ENCODE measurements around the gene MDGA2. TPM values are rescaled to one million over a fixed set of nuclear protein-coding genes. Genes with fewer than 3 reads are reported as not detected.
A peak's percentile ranks its signal among the peaks of the same experiment; 100 is the strongest.
"Not testable (repeated sequence)": the region's sequence is repeated elsewhere in the genome, so short reads cannot be mapped to it uniquely, and the experiment has no call there.

MDGA2 gene
- total RNA-seq, 6 experiments from 2014 or later: 0.17 to 0.53 (median 0.27) TPM; not detected in 3

GRCh38 chr14:47191700-47192099, 483.7 kb downstream of the MDGA2 start:
- H3K4me3 ChIP-seq: no peak overlapping the region
- TF ChIP-seq POLR2A (IDR thresholded peaks at IDR 0.05) (no peak), CTCF (IDR thresholded peaks at IDR 0.05) (no peak)
- no peaks in the 10 kb centered on the region for H3K9me3 ChIP-seq
- DNase-seq (no peak), ATAC-seq (no peak)
- intact Hi-C loops (cut with DNase I): no loop called here
- no peak overlapping the region for H3K27ac ChIP-seq
- H3K4me1 ChIP-seq: no peaks in the 10 kb centered on the region
- no peaks in the 10 kb centered on the region for H3K36me3 ChIP-seq
- WGBS (ENCODE audit: insufficient coverage, low coverage, low lambda C conversion rate, missing lambda C conversion rate): 86% methylated on average over 2 of the region's 2 CpGs
- H3K27me3 ChIP-seq: no peaks in the 10 kb centered on the region

GRCh38 chr14:47189911-47190484, 485.4 kb downstream of the MDGA2 start:
- no peak for DNase-seq
- no peak overlapping the region for H3K27ac ChIP-seq
- 26% methylated on average over 5 of the region's 5 CpGs for WGBS (ENCODE audit: insufficient coverage, low coverage, low lambda C conversion rate, missing lambda C conversion rate)
- intact Hi-C loops (cut with DNase I): no loop called here
- H3K9me3 ChIP-seq: no peaks in the 10 kb centered on the region
- H3K4me3 ChIP-seq: no peak overlapping the region
- H3K36me3 ChIP-seq: no peaks in the 10 kb centered on the region
- no peaks in the 10 kb centered on the region for H3K4me1 ChIP-seq
- TF ChIP-seq CTCF (IDR thresholded peaks at IDR 0.05) (no peak), POLR2A (IDR thresholded peaks at IDR 0.05) (no peak)
- ATAC-seq: peak; percentile 56 to 76 (median 60)
- no peaks in the 10 kb centered on the region for H3K27me3 ChIP-seq

GRCh38 chr14:47186486-47186885, 488.9 kb downstream of the MDGA2 start:
- Histone ChIP-seq H3K4me1 (no peaks in the 10 kb centered on the region), H3K27me3 (no peaks in the 10 kb centered on the region), H3K4me3 (no peak overlapping the region), H3K27ac (no peak overlapping the region), H3K36me3 (no peaks in the 10 kb centered on the region), H3K9me3 (no peaks in the 10 kb centered on the region)
- DNase-seq (no peak), ATAC-seq (no peak)
- intact Hi-C loops (cut with DNase I): no loop called here
- TF ChIP-seq CTCF (IDR thresholded peaks at IDR 0.05): no peak
- no peak for TF ChIP-seq POLR2A (IDR thresholded peaks at IDR 0.05)
- WGBS (ENCODE audit: insufficient coverage, low coverage, low lambda C conversion rate, missing lambda C conversion rate): 52% methylated on average over 2 of the region's 2 CpGs

- ATAC-seq (no peak), DNase-seq (no peak)
- intact Hi-C loops (cut with DNase I): no loop called here
- no peak overlapping the region for H3K4me3 ChIP-seq
- H3K27ac ChIP-seq: no peak overlapping the region
- no peaks in the 10 kb centered on the region for H3K4me1 ChIP-seq
- H3K36me3 ChIP-seq: no peaks in the 10 kb centered on the region
- TF ChIP-seq POLR2A (IDR thresholded peaks at IDR 0.05): no peak
- TF ChIP-seq CTCF (IDR thresholded peaks at IDR 0.05): no peak
- no peaks in the 10 kb centered on the region for H3K27me3 ChIP-seq
- 82% methylated on average over 1 of the region's 1 CpG for WGBS (ENCODE audit: insufficient coverage, low coverage, low lambda C conversion rate, missing lambda C conversion rate)
- H3K9me3 ChIP-seq: no peaks in the 10 kb centered on the region
Measured at GRCh38 chr14:47179906-47180305, 495.5 kb downstream of the MDGA2 start.

- H3K27ac ChIP-seq; H3K4me1 ChIP-seq; H3K36me3 ChIP-seq; DNase-seq; intact Hi-C loops (cut with DNase I); ATAC-seq; H3K27me3 ChIP-seq; H3K9me3 ChIP-seq; H3K4me3 ChIP-seq: not testable (repeated sequence)
- no CpG with 5 or more reads among the region's 10 CpGs for WGBS (ENCODE audit: insufficient coverage, low coverage, low lambda C conversion rate, missing lambda C conversion rate)
Measured at GRCh38 chr14:47171896-47172295, 503.5 kb downstream of the MDGA2 start.

All from right lobe of liver (tissue), 6 donors.